Astrocyte (in vitro differentiated cells and primary cell): Measurements from ENCODE around the gene SYNE1.

Experiments
- EZH2 ChIP-seq: IDR thresholded peaks from 2 replicates; pipeline ENCODE4 v1.6.1; 2012; ENCODE audit warnings: mild to moderate bottlenecking, low read length, inconsistent platforms; ENCODE audit not compliant: insufficient read depth
- TF ChIP-seq, protein P1 (sequence below): IDR thresholded peaks from 2 replicates; pipeline ENCODE4 v1.5.1; 2011; ENCODE audit warnings: low read depth, mild to moderate bottlenecking, inconsistent platforms, low read length, moderate library complexity; ENCODE audit not compliant: insufficient read depth

- TF ChIP-seq, protein P1, sequence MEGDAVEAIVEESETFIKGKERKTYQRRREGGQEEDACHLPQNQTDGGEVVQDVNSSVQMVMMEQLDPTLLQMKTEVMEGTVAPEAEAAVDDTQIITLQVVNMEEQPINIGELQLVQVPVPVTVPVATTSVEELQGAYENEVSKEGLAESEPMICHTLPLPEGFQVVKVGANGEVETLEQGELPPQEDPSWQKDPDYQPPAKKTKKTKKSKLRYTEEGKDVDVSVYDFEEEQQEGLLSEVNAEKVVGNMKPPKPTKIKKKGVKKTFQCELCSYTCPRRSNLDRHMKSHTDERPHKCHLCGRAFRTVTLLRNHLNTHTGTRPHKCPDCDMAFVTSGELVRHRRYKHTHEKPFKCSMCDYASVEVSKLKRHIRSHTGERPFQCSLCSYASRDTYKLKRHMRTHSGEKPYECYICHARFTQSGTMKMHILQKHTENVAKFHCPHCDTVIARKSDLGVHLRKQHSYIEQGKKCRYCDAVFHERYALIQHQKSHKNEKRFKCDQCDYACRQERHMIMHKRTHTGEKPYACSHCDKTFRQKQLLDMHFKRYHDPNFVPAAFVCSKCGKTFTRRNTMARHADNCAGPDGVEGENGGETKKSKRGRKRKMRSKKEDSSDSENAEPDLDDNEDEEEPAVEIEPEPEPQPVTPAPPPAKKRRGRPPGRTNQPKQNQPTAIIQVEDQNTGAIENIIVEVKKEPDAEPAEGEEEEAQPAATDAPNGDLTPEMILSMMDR = no peak
- no peak for TF ChIP-seq EZH2
These were observed 490.8 kb downstream of the SYNE1 start for GRCh38 chr6:152146385-152146784.
